ENCODE results near the gene PRRG2.

PRRG2 gene

GRCh38 chr19:49597703-49597974 is 16.5 kb downstream of the PRRG2 start:
- Histone ChIP-seq H3K36me3 (ENCODE audit: control insufficient read depth, insufficient read depth, low read length) (peaks cover 17% of the 10 kb centered on the region), H3K4me3 (ENCODE audit: low read length) (no peak overlapping the region), H2BK15ac (replicated peaks; ENCODE audit: low read depth) (no peak overlapping the region), H3K4me1 (ENCODE audit: control insufficient read depth, low read depth, low read length) (no peaks in the 10 kb centered on the region), H3K4ac (ENCODE audit: low read depth, low read length) (no peak overlapping the region), H2BK120ac (ENCODE audit: low read depth, low read length) (no peak overlapping the region), H3K27ac (ENCODE audit: low read depth, low read length) (no peak overlapping the region), H3K79me1 (ENCODE audit: low read length) (peaks cover 15% of the 10 kb centered on the region), H3K79me2 (ENCODE audit: control insufficient read depth, insufficient read depth, low read length) (peaks cover 23% of the 10 kb centered on the region), H3K23ac (ENCODE audit: low read length) (no peak overlapping the region), H4K8ac (ENCODE audit: low read depth, low read length) (no peak overlapping the region), H2BK5ac (ENCODE audit: low read length) (no peak overlapping the region), H2AK5ac (ENCODE audit: low read length) (no peak overlapping the region), H3K4me2 (ENCODE audit: low read length) (no peak overlapping the region), H3K18ac (ENCODE audit: low read length) (no peak overlapping the region), H3K9ac (ENCODE audit: low read length) (no peak overlapping the region), H3K56ac (ENCODE audit: low read length) (no peak overlapping the region), H4K5ac (ENCODE audit: low read length) (no peak overlapping the region), H3K27me3 (ENCODE audit: insufficient read depth, low read length, poor library complexity) (no peaks in the 10 kb centered on the region)
- no CpG with 5 or more reads among the region's 29 CpGs for WGBS (ENCODE audit: extremely low coverage, insufficient coverage, low lambda C conversion rate)
- no peak for DNase-seq

GRCh38 chr19:49599378-49600295 is 18.5 kb downstream of the PRRG2 start:
- Histone ChIP-seq H2AK5ac (ENCODE audit: low read length) (no peak overlapping the region), H3K4ac (ENCODE audit: low read depth, low read length) (no peak overlapping the region), H3K27me3 (ENCODE audit: insufficient read depth, low read length, poor library complexity) (no peaks in the 10 kb centered on the region), H3K4me2 (ENCODE audit: low read length) (no peak overlapping the region), H3K18ac (ENCODE audit: low read length) (no peak overlapping the region), H3K4me3 (ENCODE audit: low read length) (no peak overlapping the region), H3K27ac (ENCODE audit: low read depth, low read length) (no peak overlapping the region), H3K9ac (ENCODE audit: low read length) (no peak overlapping the region), H2BK120ac (ENCODE audit: low read depth, low read length) (no peak overlapping the region), H3K36me3 (ENCODE audit: control insufficient read depth, insufficient read depth, low read length) (peaks cover 21% of the 10 kb centered on the region), H3K79me2 (ENCODE audit: control insufficient read depth, insufficient read depth, low read length) (peaks cover 18% of the 10 kb centered on the region), H2BK5ac (ENCODE audit: low read length) (no peak overlapping the region), H3K79me1 (ENCODE audit: low read length) (peaks cover 13% of the 10 kb centered on the region), H3K23ac (ENCODE audit: low read length) (no peak overlapping the region), H4K5ac (ENCODE audit: low read length) (no peak overlapping the region), H4K8ac (ENCODE audit: low read depth, low read length) (no peak overlapping the region), H2BK15ac (replicated peaks; ENCODE audit: low read depth) (no peak overlapping the region), H3K56ac (ENCODE audit: low read length) (no peak overlapping the region), H3K4me1 (ENCODE audit: control insufficient read depth, low read depth, low read length) (no peaks in the 10 kb centered on the region)
- DNase-seq: no peak
- no CpG with 5 or more reads among the region's 26 CpGs for WGBS (ENCODE audit: extremely low coverage, insufficient coverage, low lambda C conversion rate)

GRCh38 chr19:49601482-49602038 is 20.4 kb downstream of the PRRG2 start:
- no CpG with 5 or more reads among the region's 38 CpGs for WGBS (ENCODE audit: extremely low coverage, insufficient coverage, low lambda C conversion rate)
- no peak for DNase-seq
- Histone ChIP-seq H2AK5ac (ENCODE audit: low read length) (no peak overlapping the region), H2BK15ac (replicated peaks; ENCODE audit: low read depth) (no peak overlapping the region), H4K5ac (ENCODE audit: low read length) (no peak overlapping the region), H3K4me1 (ENCODE audit: control insufficient read depth, low read depth, low read length) (no peaks in the 10 kb centered on the region), H3K56ac (ENCODE audit: low read length) (no peak overlapping the region), H3K18ac (ENCODE audit: low read length) (no peak overlapping the region), H3K36me3 (ENCODE audit: control insufficient read depth, insufficient read depth, low read length) (peaks cover 21% of the 10 kb centered on the region), H3K4ac (ENCODE audit: low read depth, low read length) (no peak overlapping the region), H3K79me1 (ENCODE audit: low read length) (peaks cover 12% of the 10 kb centered on the region), H4K8ac (ENCODE audit: low read depth, low read length) (no peak overlapping the region), H3K23ac (ENCODE audit: low read length) (no peak overlapping the region), H3K9ac (ENCODE audit: low read length) (no peak overlapping the region), H3K4me2 (ENCODE audit: low read length) (no peak overlapping the region), H2BK5ac (ENCODE audit: low read length) (no peak overlapping the region), H3K79me2 (ENCODE audit: control insufficient read depth, insufficient read depth, low read length) (peaks cover 22% of the 10 kb centered on the region), H3K27me3 (ENCODE audit: insufficient read depth, low read length, poor library complexity) (no peaks in the 10 kb centered on the region), H2BK120ac (ENCODE audit: low read depth, low read length) (no peak overlapping the region), H3K27ac (ENCODE audit: low read depth, low read length) (no peak overlapping the region), H3K4me3 (ENCODE audit: low read length) (no peak overlapping the region)

GRCh38 chr19:49602806-49603205 is 21.7 kb downstream of the PRRG2 start:
- Histone ChIP-seq H4K8ac (ENCODE audit: low read depth, low read length) (no peak overlapping the region), H3K4me3 (ENCODE audit: low read length) (no peak overlapping the region), H3K56ac (ENCODE audit: low read length) (no peak overlapping the region), H2BK5ac (ENCODE audit: low read length) (no peak overlapping the region), H3K4me1 (ENCODE audit: control insufficient read depth, low read depth, low read length) (no peaks in the 10 kb centered on the region), H4K5ac (ENCODE audit: low read length) (no peak overlapping the region), H2BK120ac (ENCODE audit: low read depth, low read length) (no peak overlapping the region), H3K27ac (ENCODE audit: low read depth, low read length) (no peak overlapping the region), H2BK15ac (replicated peaks; ENCODE audit: low read depth) (no peak overlapping the region), H3K79me1 (ENCODE audit: low read length) (peaks cover 12% of the 10 kb centered on the region), H3K79me2 (ENCODE audit: control insufficient read depth, insufficient read depth, low read length) (peaks cover 24% of the 10 kb centered on the region), H3K9ac (ENCODE audit: low read length) (no peak overlapping the region), H2AK5ac (ENCODE audit: low read length) (no peak overlapping the region), H3K4ac (ENCODE audit: low read depth, low read length) (no peak overlapping the region), H3K23ac (ENCODE audit: low read length) (no peak overlapping the region), H3K18ac (ENCODE audit: low read length) (no peak overlapping the region), H3K27me3 (ENCODE audit: insufficient read depth, low read length, poor library complexity) (no peaks in the 10 kb centered on the region), H3K4me2 (ENCODE audit: low read length) (no peak overlapping the region), H3K36me3 (ENCODE audit: control insufficient read depth, insufficient read depth, low read length) (peaks cover 19% of the 10 kb centered on the region)
- no peak for DNase-seq
- WGBS (ENCODE audit: extremely low coverage, insufficient coverage, low lambda C conversion rate): no CpG with 5 or more reads among the region's 2 CpGs

GRCh38 chr19:49605605-49606004 is 24.5 kb downstream of the PRRG2 start:
- Histone ChIP-seq H3K36me3 (ENCODE audit: control insufficient read depth, insufficient read depth, low read length) (peaks cover 17% of the 10 kb centered on the region), H2BK5ac (ENCODE audit: low read length) (no peak overlapping the region)

More at GRCh38 chr19:49605605-49606004, 24.5 kb downstream of the PRRG2 start:
- no peak overlapping the region for H3K4me2 ChIP-seq (ENCODE audit: low read length)
- no CpG with 5 or more reads among the region's 7 CpGs for WGBS (ENCODE audit: extremely low coverage, insufficient coverage, low lambda C conversion rate)
- H4K8ac ChIP-seq (ENCODE audit: low read depth, low read length): no peak overlapping the region
- DNase-seq: no peak
- H4K5ac ChIP-seq (ENCODE audit: low read length): no peak overlapping the region
- H2BK120ac ChIP-seq (ENCODE audit: low read depth, low read length): no peak overlapping the region
- no peak overlapping the region for H3K4me3 ChIP-seq (ENCODE audit: low read length)
- H3K4ac ChIP-seq (ENCODE audit: low read depth, low read length): no peak overlapping the region
- H3K79me2 ChIP-seq (ENCODE audit: control insufficient read depth, insufficient read depth, low read length): peaks cover 35% of the 10 kb centered on the region
- H3K23ac ChIP-seq (ENCODE audit: low read length): no peak overlapping the region
- no peak overlapping the region for H3K9ac ChIP-seq (ENCODE audit: low read length)
- H2BK15ac ChIP-seq (replicated peaks; ENCODE audit: low read depth): no peak overlapping the region
- peaks cover 9% of the 10 kb centered on the region for H3K79me1 ChIP-seq (ENCODE audit: low read length)
- no peaks in the 10 kb centered on the region for H3K4me1 ChIP-seq (ENCODE audit: control insufficient read depth, low read depth, low read length)
- H3K56ac ChIP-seq (ENCODE audit: low read length): no peak overlapping the region
- H3K27me3 ChIP-seq (ENCODE audit: insufficient read depth, low read length, poor library complexity): no peaks in the 10 kb centered on the region
- no peak overlapping the region for H3K27ac ChIP-seq (ENCODE audit: low read depth, low read length)
- no peak overlapping the region for H2AK5ac ChIP-seq (ENCODE audit: low read length)
- no peak overlapping the region for H3K18ac ChIP-seq (ENCODE audit: low read length)
